ENCODE measurements around the gene BOD1L2. TPM values are rescaled to one million over a fixed set of nuclear protein-coding genes. Genes with fewer than 3 reads are reported as not detected.

BOD1L2 gene
- total and polyA plus RNA-seq, 2 of the 13 experiments (the other 11 are each of a cell fraction or from before 2014, with no cell fraction given) = not detected

- TF ChIP-seq EEA1 (CRISPR knock-in tag; IDR thresholded peaks at IDR 0.05; ENCODE audit: borderline replicate concordance) = no peak
- TF ChIP-seq TBX3 (IDR thresholded peaks at IDR 0.05; ENCODE audit: borderline replicate concordance) = no peak
- TF ChIP-seq NR3C1 (CRISPR knock-in tag; IDR thresholded peaks at IDR 0.05) = no peak
- no peak for TF ChIP-seq PRDM4 (CRISPR knock-in tag; IDR thresholded peaks at IDR 0.05; ENCODE audit: borderline replicate concordance)
- no peak for TF ChIP-seq ZNF432 (CRISPR knock-in tag; IDR thresholded peaks at IDR 0.05; ENCODE audit: borderline replicate concordance)
- TF ChIP-seq SAFB2 (CRISPR knock-in tag; IDR thresholded peaks at IDR 0.05; ENCODE audit: borderline replicate concordance, low read depth) = no peak
- TF ChIP-seq ZNF761 (CRISPR knock-in tag; conservative IDR thresholded peaks at IDR 0.05) = 0 out of 2 replicates have a peak, but pooled peaks have one; percentile 45
- TF ChIP-seq NFKBIZ (CRISPR knock-in tag; IDR thresholded peaks at IDR 0.05) = peak; percentile 31; the same call in 1 of the 2 replicates
- TF ChIP-seq ZNF317 (CRISPR knock-in tag; IDR thresholded peaks at IDR 0.05) = no peak
- no peak for TF ChIP-seq ZNF687 (CRISPR knock-in tag; IDR thresholded peaks at IDR 0.05)
- TF ChIP-seq AGO1 (IDR thresholded peaks at IDR 0.05; ENCODE audit: low read depth, low read length, poor library complexity, severe bottlenecking) = no peak
- TF ChIP-seq SCMH1 (CRISPR knock-in tag; IDR thresholded peaks at IDR 0.05; ENCODE audit: borderline replicate concordance) = no peak
- no peak for TF ChIP-seq SNAPC4 (CRISPR knock-in tag; IDR thresholded peaks at IDR 0.05)
- no peak for TF ChIP-seq ONECUT2 (CRISPR knock-in tag; IDR thresholded peaks at IDR 0.05)
- no peak for TF ChIP-seq NAIF1 (CRISPR knock-in tag; IDR thresholded peaks at IDR 0.05; ENCODE audit: borderline replicate concordance)
These were observed 5.4 kb upstream of the BOD1L2 start (continued) for GRCh38 chr18:57141208-57142129.
